Right atrium auricular region (tissue), 2 donors: ENCODE data around the gene EIF5. TPM values are rescaled to one million over a fixed set of nuclear protein-coding genes. Genes with fewer than 3 reads are reported as not detected.

Experiments used
- DNase-seq: peaks from one replicate; pipeline ENCODE4 v3.0.0-alpha.2; 2019; ENCODE audit warnings: low spot score
- H3K27ac ChIP-seq, 2 donors: fragments of 200-600 bp; sonication (generic); 1 replicate in 1 of 2; 2 replicates in 1 of 2; pipeline ENCODE4 v1.5.1; 2016 to 2019
- H3K27me3 ChIP-seq, 2 donors: fragments of 200-600 bp; sonication (generic); one replicate each; pipeline versions ENCODE4 v1.5.1 to v1.6.0; 2017 to 2019
- H3K36me3 ChIP-seq: fragments of 200-600 bp; sonication (generic); one replicate; pipeline ENCODE4 v1.5.1; 2016
- H3K4me1 ChIP-seq, 2 donors: fragments of 200-600 bp; sonication (generic); one replicate each; pipeline versions ENCODE4 v1.5.1 to v1.6.0; 2017 to 2019
- H3K4me3 ChIP-seq, 2 donors: fragments of 200-600 bp; sonication (generic); 1 replicate in 1 of 2; 2 replicates in 1 of 2; pipeline ENCODE4 v1.5.1; 2017 to 2019; ENCODE audit warnings: mild to moderate bottlenecking in 1 of 2, moderate library complexity in 1 of 2
- H3K9me3 ChIP-seq, 2 donors: fragments of 200-600 bp; sonication (generic); one replicate each; pipeline ENCODE4 v1.5.1; 2019
- CTCF ChIP-seq, 2 donors: fragments of 200-600 bp; sonication (generic); IDR thresholded peaks; one replicate each; pipeline ENCODE4 v1.5.1; 2019; ENCODE audit warnings: antibody characterized with exemption in 2 of 2
- total RNA-seq, 2 donors: library from RNA; depleted of rRNA; stranded (reverse); fragments of >200 nt; gene quantifications; one replicate each; pipeline ENCODE4 v1.1.0, GENCODE V29; 2016

EIF5 gene
- total RNA-seq, 2 donors from 2014 or later, result 175 to 205 TPM

DNA sequence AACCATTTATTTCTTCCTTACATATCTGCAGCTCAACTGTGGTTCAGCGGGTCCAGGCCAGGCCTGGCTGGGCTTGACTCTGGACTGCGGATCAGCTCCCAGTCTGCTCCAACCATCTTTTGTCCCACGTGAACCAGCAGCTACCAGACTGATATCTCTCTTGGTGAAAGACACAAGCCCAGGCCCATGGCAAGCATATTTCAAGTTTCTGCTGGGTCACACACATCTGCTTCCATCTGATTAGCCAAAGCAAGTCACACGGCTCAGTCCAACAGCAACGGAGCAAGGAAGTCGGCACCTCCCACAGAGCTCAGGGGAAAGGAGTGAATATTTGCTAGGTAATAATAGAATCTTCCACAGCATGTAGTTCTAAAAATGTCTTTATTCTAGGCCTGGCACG is 26.5 kb downstream of the EIF5 start:
- peaks cover 0 to 17% of the 10 kb centered on the region in 2 donors for H3K9me3 ChIP-seq
- no peak for TF ChIP-seq CTCF (IDR thresholded peaks at IDR 0.05)
- DNase-seq, result no peak
- no peaks in the 10 kb centered on the region for H3K27me3 ChIP-seq
- H3K4me3 ChIP-seq, result no peak overlapping the region
- H3K27ac ChIP-seq, result no peak overlapping the region
- no peaks in the 10 kb centered on the region for H3K4me1 ChIP-seq
- no peaks in the 10 kb centered on the region for H3K36me3 ChIP-seq

DNA sequence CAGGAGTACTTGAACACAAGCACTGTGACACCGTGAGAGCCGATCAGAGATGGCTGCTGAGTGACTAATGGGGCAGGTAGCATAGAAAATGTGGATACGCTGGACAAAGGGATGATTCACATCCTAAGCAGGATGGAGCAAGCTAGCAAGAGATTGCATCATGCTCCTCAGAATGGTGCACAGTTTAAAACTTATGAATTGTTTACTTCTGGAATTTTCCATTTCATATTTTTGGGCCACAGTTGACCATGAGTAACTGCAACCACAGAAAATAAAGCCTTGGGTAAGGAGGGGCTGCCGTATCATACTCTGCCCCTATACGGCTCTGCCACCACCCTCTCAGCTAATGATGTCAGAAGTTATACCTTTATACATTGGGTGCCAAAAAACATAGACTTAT is 27.8 kb downstream of the EIF5 start:
- H3K27ac ChIP-seq, result no peak overlapping the region
- no peaks in the 10 kb centered on the region for H3K36me3 ChIP-seq
- H3K4me3 ChIP-seq, result no peak overlapping the region
- no peak for DNase-seq
- H3K9me3 ChIP-seq, result peaks cover 0 to 17% of the 10 kb centered on the region in 2 donors
- no peaks in the 10 kb centered on the region for H3K4me1 ChIP-seq
- TF ChIP-seq CTCF (IDR thresholded peaks at IDR 0.05), result no peak
- H3K27me3 ChIP-seq, result no peaks in the 10 kb centered on the region

- DNase-seq, result no peak
- Histone ChIP-seq H3K36me3 (no peaks in the 10 kb centered on the region), H3K4me1 (no peaks in the 10 kb centered on the region), H3K4me3 (no peak overlapping the region), H3K9me3 (peaks cover 0 to 17% of the 10 kb centered on the region in 2 donors), H3K27ac (no peak overlapping the region), H3K27me3 (no peaks in the 10 kb centered on the region)
- TF ChIP-seq CTCF (IDR thresholded peaks at IDR 0.05), result no peak
Measured at GRCh38 chr14:103362780-103363179, 28.7 kb downstream of the EIF5 start.

DNA sequence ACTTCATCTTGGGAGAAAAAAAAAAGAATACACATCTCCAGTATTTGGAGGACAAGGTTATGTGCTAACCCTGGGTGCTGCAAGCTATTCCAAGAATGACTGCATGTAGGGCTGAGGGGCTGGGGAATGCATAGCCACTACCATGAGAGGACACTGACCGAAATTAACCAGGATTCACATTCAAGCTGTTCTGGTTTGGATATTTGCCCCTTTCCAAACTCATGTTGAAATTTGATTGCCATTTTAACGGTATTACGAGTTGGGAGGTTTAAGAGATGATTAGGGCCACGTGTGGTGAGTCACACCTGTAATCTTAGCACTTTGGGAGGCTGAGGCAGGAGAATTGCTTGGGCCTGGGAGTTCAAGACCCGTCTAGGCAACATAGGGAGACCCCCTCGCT is 32.7 kb downstream of the EIF5 start:
- Histone ChIP-seq H3K27me3 (no peaks in the 10 kb centered on the region), H3K4me3 (no peak overlapping the region), H3K9me3 (peaks cover 0 to 16% of the 10 kb centered on the region in 2 donors), H3K36me3 (no peaks in the 10 kb centered on the region), H3K4me1 (no peaks in the 10 kb centered on the region), H3K27ac (no peak overlapping the region)
- TF ChIP-seq CTCF (IDR thresholded peaks at IDR 0.05), result no peak
- DNase-seq, result no peak

DNA sequence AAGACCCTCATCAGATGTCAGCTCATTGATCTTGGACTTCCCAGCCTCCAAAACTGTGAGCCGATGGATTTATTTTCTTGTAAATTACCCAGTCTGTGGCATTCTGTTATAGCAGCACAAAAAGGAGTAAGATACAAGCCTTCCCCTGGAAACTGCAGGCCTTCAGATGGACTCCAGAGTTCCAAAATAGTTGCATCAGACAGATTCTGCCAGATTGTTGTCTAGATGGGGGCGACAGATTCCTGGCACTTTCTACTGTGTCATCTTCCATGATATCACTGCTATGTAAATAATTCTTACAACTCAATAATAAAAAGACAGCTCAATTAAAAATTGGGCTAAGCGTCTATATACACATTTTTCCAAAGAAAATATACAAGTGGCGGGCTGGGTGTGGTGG is 34.0 kb downstream of the EIF5 start:
- no peak for TF ChIP-seq CTCF (IDR thresholded peaks at IDR 0.05)

DNA sequence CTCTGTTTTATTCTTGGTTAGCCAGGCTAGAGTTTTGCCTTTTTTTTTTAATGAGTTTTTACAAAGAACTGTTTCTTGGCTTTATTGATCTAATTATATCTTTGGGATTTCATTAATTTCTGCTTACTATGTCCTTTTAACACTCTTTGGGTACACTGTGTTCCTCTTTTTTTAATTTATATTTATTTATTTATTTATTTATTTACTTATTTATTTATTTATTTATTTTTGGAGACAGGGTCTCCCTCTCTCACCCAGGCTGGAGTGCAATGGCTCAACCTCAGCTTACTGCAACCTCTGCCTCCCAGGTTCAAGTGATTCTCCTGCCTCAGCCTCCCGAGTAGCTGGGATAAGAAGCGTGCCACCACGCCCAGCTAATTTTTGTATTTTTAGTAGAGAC is 36.0 kb downstream of the EIF5 start:
- Histone ChIP-seq H3K27ac (no peak overlapping the region), H3K4me1 (no peaks in the 10 kb centered on the region), H3K36me3 (no peaks in the 10 kb centered on the region), H3K27me3 (no peaks in the 10 kb centered on the region), H3K9me3 (no peaks in the 10 kb centered on the region), H3K4me3 (no peak overlapping the region)
- no peak for DNase-seq
- no peak for TF ChIP-seq CTCF (IDR thresholded peaks at IDR 0.05)

More for the DNA sequence above, 34.0 kb downstream of the EIF5 start:
- Histone ChIP-seq H3K36me3 (no peaks in the 10 kb centered on the region), H3K27me3 (no peaks in the 10 kb centered on the region), H3K27ac (no peak overlapping the region), H3K4me3 (no peak overlapping the region), H3K9me3 (peaks cover 0 to 4% of the 10 kb centered on the region in 2 donors), H3K4me1 (no peaks in the 10 kb centered on the region)
- no peak for DNase-seq
